GM21619 (cell line): Measurements from ENCODE around the gene NPEPL1.
"Not testable (repeated sequence)": the region's sequence is repeated elsewhere in the genome, so short reads cannot be mapped to it uniquely, and the experiment has no call there.

Experiments
- ATAC-seq: cut with Tn5 transposase; IDR thresholded peaks from one replicate; pipeline ENCODE4 v1.9.1; 2021; ENCODE audit not compliant: unreplicated experiment

Gene NPEPL1

DNA sequence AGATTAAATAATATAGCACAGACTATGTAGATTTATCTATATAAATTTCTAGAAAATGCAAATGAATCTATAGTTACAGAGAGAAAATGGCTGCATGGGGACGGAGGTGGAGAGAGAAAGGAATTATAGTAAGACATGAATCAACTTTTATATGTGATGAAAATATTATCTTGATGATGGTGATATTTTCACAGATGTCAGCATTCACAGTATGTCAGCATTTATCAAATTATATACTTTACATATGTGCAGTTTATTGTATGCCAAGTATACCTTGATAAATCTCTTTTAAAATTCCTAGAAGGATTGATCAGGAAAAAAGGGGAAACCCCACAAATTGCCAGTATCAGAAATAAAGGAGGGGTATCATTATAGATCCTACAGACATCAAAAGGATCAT lies 44.6 kb downstream of the NPEPL1 start:
- ATAC-seq, result no peak

GRCh38 chr20:58740356-58741308 lies 48.0 kb downstream of the NPEPL1 start:
- ATAC-seq, result no peak

- ATAC-seq, result no peak
Observed at GRCh38 chr20:58741384-58741783, 48.8 kb downstream of the NPEPL1 start.

- ATAC-seq, result no peak
Observed at GRCh38 chr20:58742668-58743566, 50.3 kb downstream of the NPEPL1 start.

DNA sequence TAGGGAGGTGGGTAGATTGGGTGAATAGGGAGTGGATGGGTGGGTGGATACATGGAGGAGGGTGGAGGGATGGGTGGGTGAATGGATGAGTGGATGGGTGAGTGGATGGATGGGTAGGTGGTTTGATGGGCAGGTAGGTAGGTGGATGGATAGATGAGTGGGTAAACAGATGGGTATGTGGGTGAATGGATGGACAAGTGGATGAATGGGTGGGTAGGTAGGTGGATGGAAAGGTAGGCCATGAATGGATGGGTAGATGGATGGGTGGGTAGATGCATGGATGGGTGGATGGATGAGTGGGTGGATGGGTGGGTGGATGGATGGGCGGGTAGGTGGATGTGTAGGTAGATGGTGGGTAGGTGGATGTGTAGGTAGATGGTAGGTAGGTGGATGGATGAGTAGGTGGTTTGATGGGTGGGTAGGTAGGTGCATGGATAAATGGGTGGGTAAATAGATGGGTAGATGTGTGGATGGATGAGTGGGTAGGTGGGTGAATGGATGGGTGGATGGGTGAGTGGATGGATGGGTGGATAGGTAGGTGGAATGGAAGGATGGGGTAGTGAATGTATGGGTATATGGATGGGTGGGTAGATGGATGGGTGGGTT lies 51.4 kb downstream of the NPEPL1 start:
- ATAC-seq, result no peak

DNA sequence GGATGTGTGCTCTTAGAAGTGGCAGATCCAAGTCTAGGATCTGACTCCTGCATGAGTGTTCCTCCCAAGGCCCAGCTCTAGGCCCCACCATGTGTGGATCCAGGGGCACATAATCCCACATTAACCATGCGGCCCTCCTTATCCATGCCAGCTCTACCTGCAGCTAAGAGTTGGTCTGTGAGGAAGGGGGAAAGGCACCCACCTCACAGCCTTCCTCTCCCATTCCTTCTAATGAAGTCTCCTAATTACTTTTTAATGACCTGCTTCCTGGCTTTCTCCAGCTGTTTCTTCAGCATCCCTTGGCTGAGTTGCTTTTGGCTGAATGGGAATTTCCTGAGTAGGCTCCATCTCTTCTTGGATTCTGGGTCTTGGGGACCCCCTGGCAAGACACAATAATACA lies 52.2 kb downstream of the NPEPL1 start:
- ATAC-seq, result no peak

GRCh38 chr20:58745391-58745790 lies 52.8 kb downstream of the NPEPL1 start:
- ATAC-seq, result no peak

DNA sequence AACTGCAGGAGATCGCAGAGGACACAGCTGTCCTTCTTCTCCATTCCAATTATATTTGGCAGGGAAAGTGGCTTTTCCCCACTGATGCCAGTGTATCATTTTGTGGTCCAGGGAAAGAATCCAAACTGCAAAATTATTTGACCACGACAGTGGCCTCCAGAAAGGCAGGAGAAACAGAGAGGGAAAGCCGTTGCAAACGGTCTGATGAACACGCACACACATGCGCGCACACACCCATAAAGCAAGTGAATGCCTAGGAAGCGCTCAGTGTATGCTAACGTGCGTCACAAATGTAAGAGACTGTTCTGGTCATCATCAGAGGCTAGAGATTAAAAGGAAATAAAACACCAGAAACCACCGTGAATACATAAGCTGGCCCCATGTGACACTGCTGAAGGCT lies 54.0 kb downstream of the NPEPL1 start:
- no peak for ATAC-seq

GRCh38 chr20:58747211-58747610 lies 54.6 kb downstream of the NPEPL1 start:
- no peak for ATAC-seq

DNA sequence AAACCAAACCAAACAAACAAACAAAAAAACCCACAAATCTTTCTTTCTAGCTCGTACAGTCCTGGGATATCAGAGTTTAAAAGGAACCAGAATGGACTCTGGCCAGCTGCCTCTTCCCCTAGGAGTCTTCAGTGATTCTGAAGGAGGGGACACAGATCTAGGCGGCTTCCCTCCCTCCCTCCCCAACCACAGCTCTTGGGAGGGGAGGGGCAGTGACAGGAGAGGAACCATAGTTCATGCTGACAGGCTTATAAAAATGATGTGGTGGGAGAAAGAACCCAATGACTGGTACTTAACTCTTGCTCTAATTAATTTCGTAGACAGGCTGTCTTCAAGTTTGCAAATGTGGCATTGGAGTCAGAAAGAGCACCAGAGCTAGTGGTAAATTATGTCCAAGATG lies 56.0 kb downstream of the NPEPL1 start:
- ATAC-seq, result no peak

GRCh38 chr20:58749098-58749769 lies 56.6 kb downstream of the NPEPL1 start:
- no peak for ATAC-seq

- ATAC-seq, result no peak
Observed at GRCh38 chr20:58749979-58750378, 57.4 kb downstream of the NPEPL1 start.

DNA sequence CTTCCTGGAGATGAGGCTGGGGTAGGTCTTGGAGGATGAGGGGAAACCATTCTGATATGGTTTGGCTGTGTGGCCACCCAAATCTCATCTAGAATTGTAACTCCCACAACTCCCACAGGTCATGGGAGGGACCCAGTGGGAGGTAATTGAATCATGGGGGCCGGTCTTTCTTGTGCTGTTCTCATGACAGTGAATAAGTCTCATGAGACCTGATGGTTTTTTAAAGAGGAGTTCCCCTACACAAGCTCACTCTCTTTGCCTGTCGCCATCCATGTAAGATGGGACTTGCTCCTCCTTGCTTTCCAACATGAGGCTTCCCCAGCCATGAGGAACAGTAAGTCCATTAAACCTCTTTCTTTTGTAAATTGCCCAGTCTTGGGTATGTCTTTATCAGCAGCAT lies 58.1 kb downstream of the NPEPL1 start:
- ATAC-seq, result not testable (repeated sequence)

GRCh38 chr20:58751979-58752378 lies 59.4 kb downstream of the NPEPL1 start:
- ATAC-seq, result no peak

GRCh38 chr20:58752565-58752964 lies 60.0 kb downstream of the NPEPL1 start:
- no peak for ATAC-seq

DNA sequence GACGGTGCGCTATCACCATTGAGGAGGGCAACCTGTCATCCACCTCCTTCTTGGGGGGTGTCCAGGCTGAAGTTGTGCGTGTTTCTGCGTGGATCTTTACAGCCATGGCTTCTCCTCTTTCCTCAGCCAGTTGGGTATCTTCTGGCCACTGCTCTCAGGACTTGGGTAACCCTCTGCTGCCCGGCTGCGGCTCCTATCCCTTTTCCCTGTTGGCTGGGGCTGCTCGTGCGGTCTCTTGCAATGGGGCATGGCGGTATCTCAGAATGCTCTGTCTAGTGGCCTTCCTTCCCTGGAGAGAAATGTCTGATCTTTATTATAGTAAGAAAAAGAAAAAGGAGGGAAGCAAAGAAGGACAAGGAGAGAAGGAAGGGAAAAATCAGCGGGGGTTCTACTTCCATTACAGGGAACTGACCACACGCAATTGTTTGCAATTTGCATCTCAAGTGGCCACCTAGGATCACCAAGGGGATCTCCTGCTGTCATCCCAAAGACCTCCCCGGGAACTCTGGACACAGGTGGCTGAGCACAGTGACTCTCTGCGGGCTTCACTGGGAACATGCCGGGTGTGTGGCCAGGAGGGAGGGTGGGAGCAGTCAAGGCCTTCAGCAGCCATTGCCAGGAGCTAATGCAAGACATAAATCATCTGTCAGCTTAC lies 60.8 kb downstream of the NPEPL1 start:
- ATAC-seq, result no peak

GRCh38 chr20:58753922-58754551 lies 61.4 kb downstream of the NPEPL1 start:
- ATAC-seq, result no peak

DNA sequence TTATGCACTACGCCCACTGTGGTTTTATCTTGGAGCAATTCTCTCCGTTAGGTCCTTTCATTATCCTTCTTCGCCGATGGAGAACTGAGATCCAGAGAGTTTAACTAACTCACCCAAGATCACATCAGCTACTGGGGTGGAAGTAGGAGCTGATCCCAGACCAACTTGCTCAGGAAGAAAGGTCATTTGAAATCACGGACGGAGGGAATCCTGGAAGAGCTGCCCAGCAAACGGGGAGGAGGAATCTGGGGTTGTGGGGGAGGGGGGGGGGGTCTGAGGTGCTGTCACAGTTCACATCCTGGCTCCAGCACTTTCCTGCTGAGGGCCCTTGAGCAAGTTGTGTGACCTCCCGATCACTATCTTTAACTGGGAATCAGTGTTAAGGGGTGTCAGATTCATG lies 62.0 kb downstream of the NPEPL1 start:
- ATAC-seq, result no peak

DNA sequence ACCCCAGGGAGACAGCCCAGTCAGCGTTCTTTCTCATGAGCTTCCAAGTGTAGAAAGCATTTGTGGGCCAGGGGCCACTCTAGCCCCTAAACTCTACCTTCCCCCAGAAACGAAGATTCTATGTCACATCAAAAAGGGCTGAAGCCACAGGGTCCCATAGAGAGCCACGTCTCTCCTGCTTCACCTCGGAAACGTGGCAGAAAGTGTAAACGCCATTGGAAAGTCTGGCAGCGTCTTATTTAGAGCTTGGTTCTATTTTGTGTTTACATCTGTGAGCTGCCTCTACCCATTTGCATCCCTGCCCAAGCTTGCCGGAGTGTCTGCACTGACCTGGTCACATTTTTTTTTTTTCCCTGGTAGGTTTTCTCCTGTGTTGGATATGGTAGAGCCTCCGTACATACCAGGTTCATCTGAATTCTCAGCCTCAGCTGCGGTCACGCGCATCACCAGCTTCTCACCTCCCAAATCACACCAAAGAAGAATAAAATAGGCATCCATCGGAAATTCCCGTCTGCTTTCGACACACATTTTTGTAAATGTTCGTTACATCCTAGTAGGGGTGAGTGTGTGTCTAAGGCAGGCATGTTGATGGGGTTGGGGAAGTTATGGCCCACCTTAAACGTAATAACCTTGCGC lies 62.6 kb downstream of the NPEPL1 start:
- ATAC-seq, result no peak
